ENCODE data around the gene MAIP1. TPM values are rescaled to one million over a fixed set of nuclear protein-coding genes. Genes with fewer than 3 reads are reported as not detected.

The MAIP1 gene
- total RNA-seq, 1 donor from 2014 or later, result 21.9 TPM

GRCh38 chr2:199989822-199990221, 34.4 kb downstream of the MAIP1 start:
- DNase-seq (ENCODE audit: low spot score), result no peak

- DNase-seq (ENCODE audit: low spot score), result no peak
Observed at GRCh38 chr2:199991691-199992090, 36.3 kb downstream of the MAIP1 start.

GRCh38 chr2:199992296-199992695, 36.9 kb downstream of the MAIP1 start:
- no peak for DNase-seq (ENCODE audit: low spot score)

GRCh38 chr2:199994371-199994770, 39.0 kb downstream of the MAIP1 start:
- no peak for DNase-seq (ENCODE audit: low spot score)

- no peak for DNase-seq (ENCODE audit: low spot score)
Observed at GRCh38 chr2:199994896-199995295, 39.5 kb downstream of the MAIP1 start.

- DNase-seq (ENCODE audit: low spot score), result no peak
Observed at GRCh38 chr2:199997296-199997695, 41.9 kb downstream of the MAIP1 start.

GRCh38 chr2:199999166-199999565, 43.8 kb downstream of the MAIP1 start:
- no peak for DNase-seq (ENCODE audit: low spot score)

GRCh38 chr2:200000444-200001163, 45.2 kb downstream of the MAIP1 start:
- no peak for DNase-seq (ENCODE audit: low spot score)

GRCh38 chr2:200003444-200003843, 48.1 kb downstream of the MAIP1 start:
- DNase-seq (ENCODE audit: low spot score), result no peak

GRCh38 chr2:200005675-200006074, 50.3 kb downstream of the MAIP1 start:
- DNase-seq (ENCODE audit: low spot score), result no peak

GRCh38 chr2:200007306-200007705, 51.9 kb downstream of the MAIP1 start:
- DNase-seq (ENCODE audit: low spot score), result no peak

- DNase-seq (ENCODE audit: low spot score), result no peak
Observed at GRCh38 chr2:200012401-200012800, 57.0 kb downstream of the MAIP1 start.

Other genes starting within 250 kb of the MAIP1 start
- 3.1 TPM for gene FTCDNL1, start 104.4 kb upstream of the MAIP1 start, total RNA-seq
- gene C2orf69, start 44.3 kb upstream of the MAIP1 start, total RNA-seq, result 11.9 TPM
- 6.5 TPM for gene TYW5, start 91 bp upstream of the MAIP1 start, total RNA-seq

All from mucosa of gallbladder (tissue), 1 donor.